Left lobe of liver (tissue), 2 donors: Measurements from ENCODE around the gene ZNHIT2. TPM values are rescaled to one million over a fixed set of nuclear protein-coding genes. Genes with fewer than 3 reads are reported as not detected.

ENCODE experiments used
- ATAC-seq: fragments of 200-7000 bp; cut with Tn5 transposase; one replicate; pipeline ENCODE4 v1.9.1; 2020; ENCODE audit warnings: mild to moderate bottlenecking, moderate library complexity
- DNase-seq: peaks from one replicate; pipeline ENCODE4 v3.0.0-alpha.2; 2020; ENCODE audit warnings: low spot score
- total RNA-seq: library from RNA; stranded (reverse); gene quantifications from one replicate; pipeline ENCODE4 v1.2.1, GENCODE V29; 2021
- donor health status: DM: no; HTN: no; CAD: no; lungs with moderate emphysema.
- donor health status: DM: no; HTN: yes; CAD: no.

The ZNHIT2 gene
- total RNA-seq, 1 donor from 2014 or later, result 8.8 TPM

- DNase-seq (peak; percentile 98), ATAC-seq (peak; percentile 75)
Observed at GRCh38 chr11:65134952-65135632, 17.6 kb upstream of the ZNHIT2 start.

- DNase-seq (peak; percentile 96), ATAC-seq (peak; percentile 84)
Observed at GRCh38 chr11:65134240-65134951, 16.9 kb upstream of the ZNHIT2 start, which contains the start of gene SYVN1. Gene SYVN1, minus strand, starts transcription at chr11:65134519. Its CDS starts 918 bp downstream, at chr11:65133601.

- DNase-seq (peak; percentile 73), ATAC-seq (peak; percentile 20)
Observed at GRCh38 chr11:65133724-65134123, 16.2 kb upstream of the ZNHIT2 start.

GRCh38 chr11:65132988-65133700, 15.6 kb upstream of the ZNHIT2 start:
- peak; percentile 85 for DNase-seq
- ATAC-seq, result peak; percentile 63

- ATAC-seq, result no peak
- no peak for DNase-seq
Observed at GRCh38 chr11:65132238-65132987, 14.9 kb upstream of the ZNHIT2 start.

GRCh38 chr11:65131895-65132237, 14.4 kb upstream of the ZNHIT2 start:
- DNase-seq (no peak), ATAC-seq (no peak)

- ATAC-seq, result no peak
- no peak for DNase-seq
Observed at GRCh38 chr11:65131417-65131776, 13.9 kb upstream of the ZNHIT2 start.

- no peak for ATAC-seq
- peak; percentile 47 for DNase-seq
Observed at GRCh38 chr11:65130631-65131416, 13.3 kb upstream of the ZNHIT2 start.

- DNase-seq (no peak), ATAC-seq (no peak)
Observed at GRCh38 chr11:65129649-65130441, 12.3 kb upstream of the ZNHIT2 start.

- ATAC-seq, result no peak
- no peak for DNase-seq
Observed at GRCh38 chr11:65128182-65129145, 11.0 kb upstream of the ZNHIT2 start.

- DNase-seq, result no peak
- ATAC-seq, result peak; percentile 2
Observed at GRCh38 chr11:65127473-65128181, 10.1 kb upstream of the ZNHIT2 start.

GRCh38 chr11:65126624-65127274, 9.2 kb upstream of the ZNHIT2 start:
- ATAC-seq (no peak), DNase-seq (no peak)

- no peak for DNase-seq
- ATAC-seq, result no peak
Observed at GRCh38 chr11:65125197-65126056, 7.9 kb upstream of the ZNHIT2 start.

- ATAC-seq (no peak), DNase-seq (no peak)
Observed at GRCh38 chr11:65124480-65125196, 7.1 kb upstream of the ZNHIT2 start.

- peak; percentile 99 for DNase-seq
- peak; percentile 75 for ATAC-seq
Observed at GRCh38 chr11:65121865-65122696, 4.6 kb upstream of the ZNHIT2 start, which contains the start of the genes FAU and MRPL49. Gene FAU, minus strand, starts transcription at chr11:65122134. Its CDS starts 321 bp downstream, at chr11:65121813. Gene MRPL49, plus strand, starts transcription at chr11:65122321. Its CDS starts 26 bp downstream, at chr11:65122347.
